Measurements from ENCODE around the gene FAM162A.
A peak's percentile ranks its signal among the peaks of the same experiment; 100 is the strongest.
"Not testable (repeated sequence)": the region's sequence is repeated elsewhere in the genome, so short reads cannot be mapped to it uniquely, and the experiment has no call there.

The FAM162A gene, protein sequence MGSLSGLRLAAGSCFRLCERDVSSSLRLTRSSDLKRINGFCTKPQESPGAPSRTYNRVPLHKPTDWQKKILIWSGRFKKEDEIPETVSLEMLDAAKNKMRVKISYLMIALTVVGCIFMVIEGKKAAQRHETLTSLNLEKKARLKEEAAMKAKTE

DNA sequence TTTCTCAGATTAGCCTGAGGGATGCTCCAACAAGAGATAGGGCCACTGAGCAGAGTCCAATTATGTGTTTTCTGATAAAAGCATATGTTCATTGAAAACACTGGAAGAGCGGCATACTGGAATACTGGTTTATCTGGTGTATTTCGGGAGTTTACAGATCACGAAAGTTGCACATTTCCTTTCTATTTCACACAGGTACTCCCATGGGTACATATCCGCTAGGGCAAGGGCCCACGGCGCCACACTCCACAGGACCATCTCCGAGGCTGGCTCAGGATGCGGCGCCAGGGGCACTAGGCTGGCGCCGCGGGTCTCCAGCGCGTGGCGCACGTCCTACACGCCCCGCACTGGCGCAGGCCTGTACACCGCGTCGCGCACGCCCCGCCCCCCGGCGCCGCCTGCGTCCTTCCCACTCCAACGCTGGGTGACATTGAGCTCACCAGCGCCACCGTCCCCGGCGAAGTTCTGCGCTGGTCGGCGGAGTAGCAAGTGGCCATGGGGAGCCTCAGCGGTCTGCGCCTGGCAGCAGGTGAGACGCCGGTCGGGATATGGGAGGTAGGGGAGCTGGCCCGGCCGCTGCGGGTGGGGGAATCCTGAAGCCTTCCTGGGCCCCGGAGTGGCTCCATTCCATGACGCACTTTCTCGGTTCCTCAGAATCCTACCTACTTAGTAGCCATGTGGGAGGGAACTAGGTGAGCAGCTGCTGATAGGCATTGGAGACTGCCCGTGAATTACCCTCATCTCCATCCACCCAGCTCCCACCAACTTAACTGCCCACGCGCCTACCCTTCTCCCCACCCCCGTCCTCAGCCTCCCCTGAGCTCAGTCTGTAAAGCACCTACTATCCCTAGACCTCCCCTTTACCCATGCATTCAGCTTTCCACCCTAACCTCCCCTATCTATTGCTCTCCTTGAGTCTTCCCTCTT lies at the start of gene FAM162A:
Gene FAM162A (plus strand): TSS at position 412 of the 927 bp plus-strand sequence. CDS start 84 bp downstream, at position 496.
- DNase-seq = peak; percentile 97

DNA sequence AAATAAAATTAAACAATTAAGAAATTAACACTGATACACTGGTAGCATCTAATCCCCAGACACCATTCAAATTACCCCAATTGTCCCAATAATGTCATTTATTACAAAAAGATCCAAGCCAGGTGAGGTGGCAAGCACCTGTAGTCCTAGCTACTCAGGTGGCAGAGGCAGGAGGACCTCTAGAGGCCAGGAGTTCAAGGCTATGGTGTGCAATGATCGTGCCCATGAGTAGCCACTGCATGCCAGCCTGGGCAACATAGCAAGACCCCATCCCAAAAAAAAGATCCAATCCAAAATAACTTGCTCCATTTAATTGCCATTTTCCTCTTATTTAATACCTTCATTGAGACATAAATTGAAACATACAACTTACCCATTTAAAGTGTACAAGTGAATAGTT lies 41.2 kb upstream of the FAM162A start:
- DNase-seq = no peak

DNA sequence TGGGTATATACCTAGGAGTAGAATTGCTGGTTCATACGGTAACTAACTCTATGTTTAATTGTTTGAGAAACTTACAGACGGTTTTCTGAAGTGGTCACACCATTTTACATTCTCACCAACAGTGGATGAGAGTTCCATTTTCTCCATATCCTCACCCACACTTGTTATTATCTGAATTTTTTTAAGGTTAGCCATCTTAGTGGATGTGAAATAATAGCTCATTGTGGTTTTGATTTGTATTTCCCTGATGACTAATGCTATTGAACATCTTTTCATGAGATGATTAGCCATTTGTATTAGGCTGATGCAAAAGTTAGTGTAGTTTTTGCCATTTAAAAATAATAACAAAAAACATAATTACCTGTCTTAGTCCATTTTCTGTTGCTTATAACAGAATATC lies 40.3 kb upstream of the FAM162A start:
- DNase-seq = no peak

DNA sequence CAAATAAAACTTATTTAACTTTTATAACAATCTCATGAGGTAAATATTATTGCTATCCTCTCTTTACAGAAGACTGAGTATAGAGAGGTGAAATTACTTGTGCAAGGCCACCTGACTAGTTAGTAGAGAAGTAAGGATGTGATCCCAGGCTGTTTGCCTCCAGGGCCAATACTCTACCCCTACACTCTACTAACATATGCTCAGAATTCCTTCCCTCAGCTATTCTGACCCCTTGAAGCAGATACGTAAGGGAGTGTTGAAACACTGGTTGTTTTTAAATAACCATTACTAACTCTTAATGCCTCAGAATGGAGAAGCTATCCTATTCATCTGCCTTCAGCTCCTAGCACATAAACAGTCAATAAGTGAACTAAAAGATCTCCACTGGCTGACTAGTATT lies 34.8 kb upstream of the FAM162A start:
- DNase-seq = no peak

DNA sequence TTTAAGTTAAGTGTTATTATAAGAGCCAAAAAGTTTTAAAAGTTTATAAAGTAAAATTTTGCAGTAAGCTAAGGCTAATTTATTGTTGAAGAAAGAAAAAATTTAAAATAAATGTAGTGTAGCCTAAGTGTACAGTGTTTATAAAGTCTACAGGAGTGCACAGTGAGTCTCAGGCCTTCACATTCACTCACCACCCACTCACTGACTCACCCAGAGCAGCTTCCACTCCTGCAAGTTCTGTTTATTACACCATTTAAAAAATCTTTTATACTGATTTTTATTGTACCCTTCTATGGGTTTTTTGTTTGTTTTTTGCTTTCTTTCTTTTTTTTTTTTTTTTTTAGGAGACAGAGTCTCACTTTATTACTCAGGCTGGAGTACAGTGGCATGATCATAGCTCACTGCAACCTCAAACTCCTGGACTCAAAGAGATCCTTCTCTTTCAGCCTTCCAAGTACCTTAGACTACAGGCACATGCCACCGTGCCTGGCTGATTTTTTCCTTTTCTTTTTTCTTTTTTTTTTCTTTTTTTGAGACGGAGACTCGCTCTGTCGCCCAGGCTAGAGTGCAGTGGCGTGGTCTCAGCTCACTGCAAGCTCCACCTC lies 33.1 kb upstream of the FAM162A start:
- no peak for DNase-seq

DNA sequence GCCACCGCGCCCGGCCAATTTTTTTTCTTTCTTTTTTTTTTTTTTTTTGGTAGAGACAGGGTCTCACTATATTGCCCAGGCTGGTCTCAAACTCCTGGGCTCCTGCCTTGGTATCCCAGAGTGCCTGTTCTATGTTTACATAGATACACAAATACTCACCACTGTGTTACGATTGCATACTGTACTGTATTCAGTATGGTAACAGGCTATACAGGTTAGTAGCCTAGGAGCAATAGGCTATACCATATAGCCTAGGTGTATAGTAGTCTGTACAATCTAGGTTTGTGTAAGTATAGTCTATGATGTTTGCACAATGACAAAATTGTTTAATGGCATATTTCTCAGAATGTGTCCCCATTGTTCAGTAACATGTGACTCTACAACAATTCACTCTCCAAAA lies 32.4 kb upstream of the FAM162A start:
- no peak for DNase-seq

DNA sequence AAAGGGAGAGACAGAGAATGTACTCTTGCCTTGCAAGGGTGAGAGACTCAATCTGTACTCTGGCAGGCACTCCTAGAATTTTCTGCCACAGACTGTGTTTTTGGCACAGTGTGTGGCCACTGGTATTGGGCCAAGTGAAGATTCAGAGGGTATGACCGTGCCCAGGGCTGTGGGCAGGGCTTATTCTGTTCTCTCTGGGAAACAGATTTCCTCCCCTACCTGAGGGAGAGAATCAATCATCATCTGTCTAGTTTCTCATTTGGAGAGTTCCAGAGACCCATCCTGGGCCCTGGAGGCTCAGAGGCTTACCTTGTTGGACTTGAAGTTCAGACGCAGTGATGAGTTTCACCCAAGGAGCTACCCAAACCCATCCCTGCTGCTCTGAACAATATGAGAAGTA lies 30.8 kb upstream of the FAM162A start:
- no peak for DNase-seq

DNA sequence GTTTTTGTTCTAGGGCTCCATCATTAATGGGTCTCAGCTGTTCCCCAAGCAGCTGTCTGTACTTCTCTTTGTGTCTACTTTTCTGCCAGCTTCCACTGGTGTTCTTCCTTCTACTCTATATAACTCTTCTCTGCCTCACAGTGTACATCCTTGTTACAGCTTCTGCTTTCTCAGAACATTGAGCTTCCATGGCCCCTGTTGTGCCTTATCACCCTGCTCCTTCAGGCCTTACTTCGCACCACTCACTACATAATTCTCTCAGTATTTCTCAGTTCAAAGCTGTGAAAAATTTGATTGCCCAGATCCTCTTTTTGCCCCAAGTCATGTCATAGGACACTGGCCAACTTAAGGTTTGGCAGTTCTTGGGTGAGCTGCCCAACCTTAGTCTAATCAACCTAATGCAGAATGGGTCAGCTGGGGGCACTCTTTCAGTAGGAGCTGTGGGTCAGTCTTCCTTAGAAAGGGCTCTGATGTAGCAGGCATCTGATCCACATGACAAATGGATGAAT lies 30.0 kb upstream of the FAM162A start:
- DNase-seq = no peak

DNA sequence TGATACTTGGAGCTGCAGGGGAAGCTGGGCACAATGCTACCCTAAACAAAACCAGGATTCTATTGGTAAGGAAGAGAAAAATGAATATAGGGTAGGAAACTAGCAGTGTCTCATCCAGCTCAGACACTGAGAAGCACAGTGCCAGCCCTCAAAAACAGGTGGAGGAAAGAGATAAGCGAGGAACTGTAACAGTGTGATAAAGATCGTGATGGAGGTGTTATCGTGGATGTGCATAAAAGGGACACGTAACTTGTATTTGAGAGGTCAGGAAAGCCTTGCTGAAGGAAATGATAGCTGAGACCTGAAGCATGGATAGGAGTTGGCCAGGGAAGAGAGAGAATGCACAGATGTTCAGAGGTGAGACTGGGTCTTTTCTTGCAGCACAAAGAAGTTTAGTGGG lies 28.4 kb upstream of the FAM162A start:
- DNase-seq = no peak

DNA sequence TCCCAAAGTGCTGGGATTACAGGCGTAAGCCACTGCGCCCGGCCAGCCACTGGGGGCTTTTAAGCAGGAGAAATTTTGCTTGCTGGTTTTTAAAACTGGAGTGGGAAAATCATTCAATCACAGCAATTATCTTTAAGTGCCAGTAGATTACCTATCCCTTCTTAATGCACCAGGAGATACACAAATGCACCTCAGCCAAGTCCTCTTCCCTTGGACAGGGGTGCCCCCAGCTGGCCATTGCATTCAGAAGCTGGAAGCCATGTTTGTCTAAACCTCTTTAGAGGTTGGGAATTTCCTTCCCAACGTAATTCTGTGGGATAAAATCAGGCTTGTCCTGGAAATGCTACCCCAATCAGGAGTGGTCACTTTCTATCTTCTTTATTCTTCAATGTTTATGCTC lies 27.6 kb upstream of the FAM162A start:
- DNase-seq = no peak

DNA sequence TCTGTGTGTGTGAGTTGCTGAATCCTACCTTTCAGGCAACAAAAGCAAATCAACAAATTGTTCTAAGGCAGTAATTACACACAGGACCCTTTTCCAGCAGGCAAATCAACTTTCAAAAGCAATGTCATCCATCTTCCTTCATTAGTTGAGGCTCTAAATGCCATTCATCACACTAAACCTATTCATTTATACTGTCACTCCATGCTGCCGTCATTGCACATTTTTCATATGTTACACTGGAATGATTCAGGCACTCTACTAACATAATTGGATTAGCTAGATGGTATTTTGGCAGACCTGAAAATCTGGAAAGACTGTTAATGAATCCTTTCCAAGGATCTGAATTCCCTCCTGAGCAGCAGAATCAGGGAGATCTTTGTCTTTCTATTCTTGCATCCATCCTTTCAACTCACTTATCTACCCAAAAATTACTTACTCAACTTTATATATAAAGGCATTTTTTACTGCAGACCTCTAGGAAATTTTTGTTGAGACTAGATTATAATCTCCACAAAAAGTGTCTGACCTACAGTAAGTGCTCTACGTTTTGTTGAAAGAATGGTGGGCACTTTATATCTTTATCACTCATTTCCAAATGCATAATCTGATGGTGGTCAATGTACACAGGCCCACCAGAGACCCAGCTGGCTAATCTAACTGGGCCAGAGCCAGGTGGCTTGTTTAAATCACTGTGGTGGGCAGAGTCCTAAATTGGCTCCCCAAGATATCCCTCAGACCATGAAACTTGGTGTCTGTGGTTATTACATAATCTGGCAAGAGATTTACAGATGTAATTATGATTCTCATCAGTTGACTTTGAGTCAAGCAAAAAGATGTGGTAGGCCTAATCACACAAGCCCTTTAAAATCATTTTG lies 25.9 kb upstream of the FAM162A start:
- no peak for DNase-seq

DNA sequence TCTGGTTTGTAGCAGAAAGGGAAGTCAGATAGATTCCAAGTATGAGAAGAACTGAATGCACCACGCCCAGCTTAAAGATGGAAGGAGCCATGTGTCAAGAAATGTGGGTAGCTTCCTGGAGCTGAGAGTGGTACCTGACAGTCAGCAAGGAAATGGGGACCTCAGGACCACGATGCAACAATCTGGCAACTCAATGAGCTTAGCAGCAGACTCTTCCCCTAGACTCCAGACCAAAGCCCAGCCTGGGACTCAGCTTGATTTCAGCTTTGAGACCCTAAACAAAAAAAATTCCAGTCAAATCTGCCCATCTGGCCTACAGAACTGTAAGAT lies 25.3 kb upstream of the FAM162A start:
- no peak for DNase-seq

DNA sequence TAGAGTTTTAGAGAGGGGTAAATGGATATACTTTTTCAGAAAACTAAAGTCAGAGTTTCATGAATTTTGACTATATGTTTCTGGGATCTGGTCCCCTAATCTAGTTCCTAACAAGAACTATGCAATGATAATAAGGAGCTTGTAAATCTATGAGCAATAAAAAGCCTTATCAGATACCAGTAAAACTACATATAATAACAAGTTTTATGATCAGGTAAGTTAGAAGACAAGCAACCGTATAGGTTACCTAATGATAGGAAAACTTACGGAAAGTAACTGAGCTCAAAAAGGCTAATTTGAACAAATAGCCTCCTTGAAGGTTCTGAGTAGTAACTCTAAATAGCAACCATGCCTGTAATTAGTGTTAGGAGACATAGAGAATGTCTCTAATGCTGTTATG lies 22.0 kb upstream of the FAM162A start:
- no peak for DNase-seq

DNA sequence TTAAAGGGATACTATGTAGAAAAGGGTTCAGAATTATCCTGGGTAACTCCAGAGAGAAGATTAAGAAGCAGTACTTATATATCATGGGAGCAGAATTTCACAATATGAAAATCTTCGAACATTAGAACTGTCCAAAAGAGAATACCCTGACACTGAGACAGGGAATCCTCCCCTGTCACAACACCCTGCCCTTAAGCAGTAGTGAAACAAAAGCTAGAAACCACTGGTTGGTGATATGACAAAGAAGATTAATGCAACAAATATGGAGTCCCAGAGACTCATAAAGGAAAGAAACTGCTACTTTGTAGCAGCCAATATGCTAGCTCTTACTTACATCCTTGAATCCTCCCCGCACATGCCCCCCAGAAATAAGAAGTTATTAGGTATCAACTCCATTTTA lies 19.5 kb upstream of the FAM162A start:
- no peak for DNase-seq

DNA sequence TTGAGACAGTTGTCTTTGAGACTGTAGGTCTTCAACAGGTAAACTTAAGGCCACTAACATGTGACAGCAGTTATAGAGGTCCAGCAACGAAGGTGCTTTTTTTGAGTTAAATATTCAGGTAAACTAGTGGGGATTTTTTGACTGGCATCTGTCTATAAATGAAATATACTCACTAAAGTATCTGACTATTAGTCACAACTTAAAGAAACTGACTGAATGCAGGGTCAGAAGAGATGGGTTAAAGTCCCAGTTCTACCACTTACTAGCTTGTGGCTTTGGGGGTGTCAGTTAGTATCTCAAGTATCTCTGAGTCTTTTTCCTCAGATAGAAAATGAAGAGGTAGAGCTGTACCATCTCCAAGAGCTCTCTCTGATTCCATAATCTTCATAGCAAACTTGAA lies 18.9 kb upstream of the FAM162A start:
- no peak for DNase-seq

DNA sequence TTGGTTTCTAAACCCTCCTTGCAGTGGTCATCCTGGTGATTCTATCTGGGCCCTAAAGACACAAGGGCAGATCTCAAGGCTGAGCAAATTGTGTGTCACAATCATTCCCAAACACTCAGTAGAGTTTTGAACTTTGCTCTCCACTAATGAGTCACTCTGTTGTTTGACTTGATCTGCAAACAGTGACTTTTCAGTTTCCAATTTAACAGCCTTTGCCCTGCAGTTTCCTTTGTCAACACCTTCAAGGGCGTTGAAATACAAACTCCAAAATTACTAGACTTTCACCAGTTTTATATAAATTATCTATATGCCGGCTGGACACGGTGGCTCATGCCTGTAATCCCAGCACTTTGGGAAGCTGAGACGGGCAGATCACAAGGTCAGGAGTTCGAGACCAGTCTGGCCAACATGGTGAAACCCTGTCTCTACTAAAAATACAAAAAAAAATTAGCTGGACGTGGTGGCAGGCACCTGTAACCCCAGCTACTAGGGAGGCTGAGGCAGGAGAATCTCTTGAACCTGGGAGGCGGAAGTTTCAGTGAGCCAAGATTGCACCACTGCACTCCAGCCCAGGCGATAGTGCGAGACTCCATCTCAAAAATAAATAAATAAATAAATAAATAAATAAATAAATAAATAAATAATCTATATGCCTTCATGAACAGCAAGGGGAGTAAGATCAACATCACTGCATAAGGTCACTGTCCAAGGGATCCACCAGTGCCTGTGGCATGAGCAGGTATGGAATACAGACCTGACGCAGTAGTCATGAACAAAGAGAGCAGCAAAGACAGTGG lies 18.2 kb upstream of the FAM162A start:
- not testable (repeated sequence) for DNase-seq

DNA sequence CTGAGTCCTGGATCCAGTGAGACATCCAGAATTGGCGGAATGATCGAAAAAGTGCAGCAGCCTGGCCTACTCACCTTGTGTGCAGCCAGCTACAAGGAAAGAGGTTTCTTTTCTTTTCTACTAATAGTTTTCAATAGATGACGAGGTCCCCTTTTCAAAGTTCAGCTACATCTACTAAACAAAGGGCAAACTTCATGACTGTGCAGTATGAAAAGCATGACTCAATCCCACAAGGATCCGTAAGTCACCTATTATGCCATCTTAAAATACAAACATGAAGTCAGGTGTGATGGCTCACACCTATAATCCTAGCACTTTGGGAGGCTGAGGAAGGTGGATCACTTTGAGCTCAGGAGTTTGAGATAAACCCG lies 17.6 kb upstream of the FAM162A start:
- DNase-seq = no peak

DNA sequence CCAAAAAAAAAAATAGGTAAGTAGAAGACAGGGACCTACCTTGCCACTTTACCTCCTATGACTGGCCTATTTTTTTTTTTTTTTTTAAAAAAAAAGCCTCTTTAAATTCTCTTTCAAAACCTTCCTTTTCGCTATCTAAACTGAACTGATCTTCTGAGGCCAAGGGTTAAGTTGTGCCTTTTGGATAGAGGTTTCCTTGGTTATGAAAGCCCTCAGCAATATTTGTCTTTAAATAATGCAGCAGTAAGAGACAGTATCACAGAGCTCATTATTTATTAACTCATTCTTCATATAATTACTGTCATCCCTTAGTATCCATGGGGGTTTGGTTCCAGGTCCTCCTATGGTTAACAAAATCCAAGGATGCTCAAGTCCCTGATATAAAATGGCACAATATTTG lies 9.9 kb upstream of the FAM162A start:
- DNase-seq = no peak

DNA sequence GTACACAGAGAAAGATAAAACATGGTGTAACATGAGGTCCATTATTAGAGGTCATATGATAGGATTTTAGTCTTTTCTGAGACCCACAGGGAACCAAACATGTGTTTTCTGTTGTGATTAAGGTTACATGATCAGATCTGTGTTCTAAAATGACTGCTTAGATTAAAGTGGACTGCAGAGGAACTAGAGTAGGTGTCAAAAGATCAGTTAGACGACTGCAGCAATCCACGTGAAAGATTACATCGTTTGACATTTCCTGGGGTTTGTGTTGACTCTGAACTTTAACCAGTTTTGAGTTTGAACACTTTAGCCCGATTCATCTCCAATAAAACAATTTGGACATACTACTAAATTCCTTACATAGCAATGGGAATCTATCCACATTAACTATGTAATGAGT lies 6.0 kb upstream of the FAM162A start:
- DNase-seq = no peak

DNA sequence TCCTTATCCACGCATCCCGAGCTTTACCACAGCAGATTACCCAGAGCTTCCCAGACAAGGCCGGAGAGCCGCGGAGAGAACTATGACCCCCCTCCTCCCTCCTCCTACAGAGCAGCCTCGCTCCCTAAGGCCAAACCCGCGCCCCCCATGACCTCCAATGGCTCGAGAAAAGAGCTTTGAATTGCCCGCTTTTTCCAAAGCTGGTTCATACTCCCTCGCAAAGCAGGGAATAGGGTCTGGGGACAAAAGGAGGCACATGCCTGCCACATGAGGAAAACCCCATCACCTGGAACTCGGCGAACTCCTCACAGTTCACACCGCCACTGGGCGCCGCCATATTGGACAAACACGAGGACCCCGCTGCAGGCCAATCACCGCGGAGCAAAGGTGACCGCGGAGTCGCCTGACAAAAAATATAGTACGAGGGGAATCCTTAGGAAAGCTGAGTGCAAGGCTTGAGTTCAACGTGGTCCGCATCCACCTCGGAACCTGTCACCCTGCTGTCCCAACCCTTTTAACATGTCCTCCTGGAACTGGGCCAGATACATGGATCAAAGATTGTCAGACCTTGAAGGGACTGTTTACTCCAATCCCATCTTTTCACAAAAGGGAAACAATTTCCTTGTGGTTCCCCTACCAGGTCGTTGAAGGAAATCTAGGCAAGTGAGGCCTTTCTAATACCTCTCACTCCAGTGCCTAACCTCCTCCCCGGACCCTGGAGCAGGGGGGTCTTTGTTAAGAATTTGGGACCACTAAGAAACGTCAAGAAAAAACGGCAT lies 905 bp upstream of the FAM162A start, which contains the start of gene MIX23:
Gene MIX23 (minus strand): TSS at position 344 of the 779 bp plus-strand sequence. CDS start 7 bp downstream, at position 337.
- peak; percentile 95 for DNase-seq

DNA sequence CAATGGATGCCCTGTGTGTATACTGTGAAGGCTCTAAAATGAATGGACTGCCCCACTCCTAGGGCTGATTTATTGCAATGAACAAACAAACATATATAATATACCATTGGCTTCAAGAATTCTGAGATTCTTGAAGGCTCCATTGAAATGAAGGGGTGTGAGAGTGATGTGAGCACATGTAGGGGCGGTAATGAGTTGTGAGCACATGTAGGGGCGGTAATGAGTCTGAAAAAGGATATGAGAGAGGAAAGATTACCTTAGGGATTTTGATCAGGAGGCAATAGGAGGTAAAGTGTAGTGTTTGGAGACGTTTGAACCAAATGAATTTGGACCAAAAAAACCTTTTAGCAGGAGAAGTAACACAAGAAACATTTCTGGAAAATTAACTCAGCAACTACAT lies 3.7 kb downstream of the FAM162A start:
- DNase-seq = no peak
